22Rv1 (cell line): ENCODE results near the gene ATG101.

ENCODE experiments used
- H3K27ac ChIP-seq: fragments of 450-650 bp; 2 replicates; pipeline ENCODE4 v1.5.1; 2017
- CTCF ChIP-seq: fragments of 450-650 bp; IDR thresholded peaks from 2 replicates; pipeline ENCODE4 v1.5.1; 2017; ENCODE audit warnings: mild to moderate bottlenecking
- ZFX ChIP-seq: fragments of 450-650 bp; IDR thresholded peaks from 2 replicates; pipeline ENCODE4 v1.6.1; 2017; ENCODE audit warnings: antibody characterized with exemption, borderline replicate concordance

Gene ATG101

GRCh38 chr12:52119398-52120254 is 49.8 kb downstream of the ATG101 start:
- peak; percentile 93 for TF ChIP-seq CTCF
- TF ChIP-seq ZFX: no peak
- peak overlapping the region; percentile 88 for H3K27ac ChIP-seq

GRCh38 chr12:52120951-52121823 is 51.4 kb downstream of the ATG101 start:
- H3K27ac ChIP-seq: peak overlapping the region; percentile 38
- TF ChIP-seq CTCF (no peak), ZFX (no peak)

GRCh38 chr12:52121824-52122539 is 52.2 kb downstream of the ATG101 start:
- TF ChIP-seq ZFX: no peak
- TF ChIP-seq CTCF: peak; percentile 98
- peak overlapping the region; percentile 100 for H3K27ac ChIP-seq

GRCh38 chr12:52122540-52122871 is 52.7 kb downstream of the ATG101 start:
- TF ChIP-seq ZFX (no peak), CTCF (no peak)
- peak overlapping the region; percentile 100 for H3K27ac ChIP-seq

GRCh38 chr12:52122904-52123303 is 53.1 kb downstream of the ATG101 start:
- H3K27ac ChIP-seq: peak overlapping the region; percentile 100
- TF ChIP-seq ZFX (no peak), CTCF (no peak)

- TF ChIP-seq CTCF: no peak
- TF ChIP-seq ZFX: no peak
- peak overlapping the region; percentile 100 for H3K27ac ChIP-seq
These were observed 53.9 kb downstream of the ATG101 start for GRCh38 chr12:52123487-52124186.
